HG03439 (cell line): ENCODE data around the gene LRP6.
A peak's percentile ranks its signal among the peaks of the same experiment; 100 is the strongest.

Experiments used
- ATAC-seq: cut with Tn5 transposase; IDR thresholded peaks from one replicate; pipeline ENCODE4 v1.9.1; 2021; ENCODE audit warnings: mild to moderate bottlenecking, moderate library complexity; ENCODE audit not compliant: unreplicated experiment

The LRP6 gene

DNA sequence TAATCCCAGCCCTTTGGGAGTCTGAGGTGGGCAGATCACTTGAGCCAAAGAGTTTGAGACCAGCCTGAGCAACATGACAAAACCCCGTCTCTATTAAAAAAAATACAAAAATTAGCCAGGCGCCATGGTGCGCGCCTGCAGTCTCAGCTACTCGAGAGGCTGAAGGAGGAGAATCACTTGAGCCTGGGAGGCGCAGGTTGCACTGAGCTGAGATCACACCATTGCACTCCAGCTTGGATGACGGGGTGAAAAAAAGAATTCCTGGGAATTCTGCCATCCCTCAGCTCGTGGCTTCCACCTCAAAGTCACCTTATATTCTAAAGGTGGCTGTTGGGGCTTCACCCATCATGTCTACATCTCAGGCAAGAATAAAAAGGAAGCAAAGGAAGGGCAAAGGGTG, 183.2 kb downstream of the LRP6 start:
- ATAC-seq, result no peak

DNA sequence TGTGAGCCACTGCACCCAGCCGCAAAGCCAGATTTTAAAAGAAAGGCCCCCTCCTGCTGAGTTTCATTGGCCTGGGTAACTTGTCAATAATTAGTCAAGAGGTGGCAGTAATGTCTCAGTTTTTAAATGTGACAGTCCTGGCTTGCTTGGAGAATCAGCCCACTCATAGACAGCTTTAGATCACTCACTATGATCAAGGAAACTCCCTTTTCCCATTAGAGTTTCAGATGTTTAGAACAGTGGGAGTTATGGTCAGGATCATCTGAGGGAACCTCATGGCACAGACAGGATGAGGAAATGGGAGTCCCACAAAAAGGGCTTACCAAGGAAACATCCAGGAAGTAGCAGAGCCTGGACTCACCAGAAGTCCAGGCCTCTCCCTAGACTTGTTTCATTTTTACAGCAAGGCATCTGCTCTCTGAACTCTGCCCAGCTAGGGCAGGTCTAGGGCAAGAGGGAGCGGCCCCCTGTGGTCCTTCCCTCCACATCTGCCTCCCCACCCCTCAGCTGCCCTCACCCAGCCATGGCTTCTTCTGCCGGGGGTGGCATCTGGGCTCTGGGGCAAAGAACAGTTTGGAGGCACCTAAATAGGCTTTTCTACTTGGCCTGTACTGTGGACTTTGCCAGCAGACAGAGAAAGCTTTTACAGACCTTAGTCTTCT, 184.9 kb downstream of the LRP6 start:
- ATAC-seq, result peak; percentile 70

DNA sequence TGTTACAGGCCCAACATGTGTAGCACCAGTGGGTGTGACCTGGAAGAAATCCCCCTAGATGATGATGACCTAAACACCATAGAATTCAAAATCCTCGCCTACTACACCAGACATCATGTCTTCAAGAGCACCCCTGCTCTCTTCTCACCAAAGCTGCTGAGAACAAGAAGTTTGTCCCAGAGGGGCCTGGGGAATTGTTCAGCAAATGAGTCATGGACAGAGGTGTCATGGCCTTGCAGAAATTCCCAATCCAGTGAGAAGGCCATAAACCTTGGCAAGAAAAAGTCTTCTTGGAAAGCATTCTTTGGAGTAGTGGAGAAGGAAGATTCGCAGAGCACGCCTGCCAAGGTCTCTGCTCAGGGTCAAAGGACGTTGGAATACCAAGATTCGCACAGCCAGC, 187.6 kb downstream of the LRP6 start:
- ATAC-seq, result no peak

DNA sequence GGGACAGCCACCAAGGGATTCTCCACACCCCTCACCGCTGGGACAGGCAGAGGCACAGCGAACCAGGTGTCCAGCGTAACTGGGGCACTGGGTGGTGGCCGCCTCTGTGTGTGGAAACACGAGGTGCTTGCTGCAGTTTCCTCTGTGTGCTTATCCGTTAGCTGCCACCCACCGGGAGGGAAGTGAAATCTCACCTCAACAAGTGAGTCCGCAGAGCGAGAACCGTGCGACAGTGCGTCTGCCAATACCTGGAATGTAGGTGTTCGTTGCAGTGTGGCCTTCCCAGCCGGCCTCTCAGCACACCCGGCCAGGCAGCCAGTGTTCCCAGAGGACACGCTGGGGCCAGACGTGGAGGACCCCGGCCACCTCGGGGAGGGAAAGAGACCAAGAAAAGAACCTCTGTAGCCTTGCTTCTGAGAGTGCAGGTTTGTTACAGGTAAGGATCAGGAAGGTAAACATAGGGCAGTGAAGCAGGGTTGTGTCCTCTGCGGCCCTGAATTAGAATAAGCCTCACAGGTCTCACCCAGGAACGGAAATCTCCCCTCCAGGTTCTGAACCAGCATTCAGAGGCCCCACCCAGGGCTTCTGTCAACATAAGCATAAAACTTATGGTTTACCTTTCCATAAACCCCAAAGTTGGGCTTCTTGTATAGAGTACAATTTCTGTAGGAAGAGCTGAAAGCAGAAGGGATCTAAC, 194.6 kb downstream of the LRP6 start:
- no peak for ATAC-seq

DNA sequence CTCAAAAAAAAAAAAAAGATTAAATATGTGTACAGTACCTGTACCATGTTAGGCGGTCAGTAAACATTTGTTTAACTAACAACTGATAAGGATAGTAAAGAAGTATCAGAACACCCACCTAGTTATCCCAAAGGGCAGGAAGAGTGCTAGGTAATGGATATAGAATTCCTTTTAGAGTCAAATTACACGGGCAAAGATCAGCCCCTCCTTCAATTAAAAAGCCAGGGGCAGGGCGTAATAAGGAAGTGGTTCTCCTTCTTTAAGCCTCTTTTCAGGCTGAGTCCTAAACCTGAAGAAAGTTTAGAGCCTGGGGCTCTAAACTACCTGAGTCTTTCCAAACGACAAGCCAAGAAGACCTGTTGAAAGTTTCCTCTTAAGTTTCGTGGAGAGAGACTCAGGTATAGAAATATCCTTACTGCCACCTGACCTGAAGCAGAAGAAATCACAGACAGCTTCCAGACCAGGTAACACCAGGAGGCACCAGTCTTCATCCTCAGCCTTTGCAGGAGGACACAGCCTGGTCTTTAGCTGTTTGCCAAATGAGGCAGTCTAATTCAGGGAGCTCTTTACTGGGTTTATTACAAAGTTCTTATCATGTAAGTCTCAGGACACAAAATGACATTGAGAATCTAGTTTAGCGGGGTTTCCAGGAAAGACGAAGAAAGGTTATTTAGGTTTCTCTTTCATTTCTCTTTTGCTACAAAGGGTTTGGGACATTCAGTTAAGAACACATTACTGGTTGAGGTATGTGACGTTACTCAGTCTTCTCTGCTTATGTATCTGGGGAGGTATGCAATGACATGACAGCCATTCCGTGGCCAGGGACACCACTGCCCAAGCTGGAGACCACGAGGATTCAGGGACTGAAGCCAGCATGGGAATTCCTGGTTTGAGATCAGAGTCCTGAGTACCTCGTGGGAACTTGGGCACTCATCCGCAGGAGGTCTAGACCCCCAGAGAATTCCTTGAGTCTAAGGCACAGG, 195.9 kb downstream of the LRP6 start, which contains the start of gene BCL2L14:
Gene BCL2L14, plus strand, starts transcription at position 266 of the 983 bp plus-strand sequence. CDS start 8,367 bp downstream, outside the sequence.
- ATAC-seq, result no peak

DNA sequence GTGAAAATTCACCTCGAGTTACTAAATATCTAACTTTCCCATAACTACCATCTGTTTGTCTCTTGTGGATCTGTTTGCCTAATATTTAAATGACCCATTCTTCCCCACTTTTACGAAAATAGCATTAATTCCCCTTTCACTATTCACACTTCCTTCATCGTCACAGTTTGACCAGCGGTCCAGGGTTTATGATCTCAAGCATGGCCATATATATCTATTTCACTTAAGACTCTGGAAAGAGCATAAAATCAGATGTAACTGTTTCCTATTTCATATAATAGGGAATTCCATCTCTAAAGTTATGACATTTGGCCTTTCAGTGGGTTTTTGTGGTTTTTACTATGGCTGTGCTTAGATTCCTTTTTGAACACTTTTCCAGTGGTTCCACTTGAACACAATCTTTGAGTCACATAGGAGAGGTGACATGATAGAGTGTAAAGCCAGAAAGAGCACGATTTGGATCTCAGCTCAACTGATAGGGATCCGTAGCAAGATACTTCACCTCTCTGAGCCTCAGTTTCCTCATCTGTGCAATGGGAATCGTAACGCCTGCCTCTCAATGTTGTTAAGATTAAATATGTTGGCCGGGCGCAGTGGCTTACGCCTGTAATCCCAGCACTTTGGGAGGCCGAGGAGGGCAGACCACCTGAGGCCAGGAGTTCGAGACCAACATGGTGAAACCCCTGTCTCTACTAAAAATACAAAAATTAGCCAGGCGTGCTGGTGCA, 196.9 kb downstream of the LRP6 start:
- no peak for ATAC-seq

DNA sequence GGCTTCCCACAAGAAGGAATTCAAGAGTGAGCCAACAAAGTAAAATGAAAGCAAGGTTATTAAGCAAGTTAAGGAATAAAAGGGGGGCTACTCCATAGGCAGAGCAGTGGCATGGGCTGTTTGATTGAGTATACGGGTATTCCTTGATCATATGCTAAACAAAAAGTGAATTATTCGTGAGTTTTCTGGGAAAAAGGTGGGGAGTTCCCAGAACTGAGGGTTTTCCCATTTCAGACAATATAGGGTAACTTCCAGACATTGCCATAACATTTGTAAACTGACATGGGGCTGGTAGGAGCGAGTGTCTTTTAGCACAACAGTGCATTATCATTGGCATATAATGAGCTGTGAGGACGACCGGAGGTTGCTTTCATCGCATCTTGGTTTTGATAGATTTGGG, 198.1 kb downstream of the LRP6 start:
- ATAC-seq, result no peak
